ENCODE data around the gene APCDD1L.

- TF ChIP-seq POLR2A (IDR thresholded peaks at IDR 0.05; ENCODE audit: low read depth, low read length) (no peak), POLR2AphosphoS5 (IDR thresholded peaks at IDR 0.05; ENCODE audit: low read depth, low read length) (no peak), TAF1 (IDR thresholded peaks at IDR 0.05; ENCODE audit: borderline replicate concordance, low read depth, low read length) (no peak)
These were observed 39.3 kb upstream of the APCDD1L start for GRCh38 chr20:58554541-58554940.

All from GM12892 (cell line).